Gastroesophageal sphincter (tissue), 4 donors: ENCODE data around the gene RERG. TPM values are rescaled to one million over a fixed set of nuclear protein-coding genes. Genes with fewer than 3 reads are reported as not detected.
A peak's percentile ranks its signal among the peaks of the same experiment; 100 is the strongest.

Experiments used
- ATAC-seq: fragments of 150-250 bp; one replicate; pipeline ENCODE4 v1.9.1; 2016; ENCODE audit warnings: mild to moderate bottlenecking, moderate library complexity
- H3K27ac ChIP-seq, 4 donors: fragments of 200-600 bp; sonication (generic) in 3 of 4; 1 replicate in 3 of 4; 2 replicates in 1 of 4; pipeline ENCODE4 v1.5.1; 2016 to 2019
- H3K27me3 ChIP-seq: fragments of 200-600 bp; sonication (generic); one replicate; pipeline ENCODE4 v1.5.1; 2019
- H3K36me3 ChIP-seq, 2 donors: fragments of 200-600 bp; sonication (generic); one replicate each; pipeline ENCODE4 v1.5.1; 2019; ENCODE audit warnings: control low read depth in 1 of 2
- H3K4me1 ChIP-seq, 3 donors: fragments of 200-600 bp; sonication (generic); 1 replicate in 2 of 3; 2 replicates in 1 of 3; pipeline ENCODE4 v1.5.1; 2016 to 2019; ENCODE audit warnings: control low read depth in 2 of 3
- H3K4me3 ChIP-seq, 2 donors: fragments of 200-600 bp; sonication (generic); one replicate each; pipeline ENCODE4 v1.5.1; 2019; ENCODE audit warnings: mild to moderate bottlenecking in 1 of 2, moderate library complexity in 1 of 2
- H3K9me3 ChIP-seq, 3 donors: fragments of 200-600 bp; sonication (generic); one replicate each; pipeline ENCODE4 v1.5.1; 2017 to 2019; ENCODE audit warnings: control low read depth in 2 of 3
- CTCF ChIP-seq, 4 experiments: fragments of 200-600 bp in 2 of 4; fragments of 450-650 bp in 2 of 4; sonication (generic) in 1 of 4; IDR thresholded peaks; one replicate each; pipeline ENCODE4 v1.5.1; 2017 to 2019; ENCODE audit warnings: antibody characterized with exemption in 4 of 4, mild to moderate bottlenecking in 2 of 4, moderate library complexity in 2 of 4
- EP300 ChIP-seq: sonication (generic); formaldehyde crosslinking; IDR thresholded peaks from one replicate; pipeline ENCODE4 v1.6.1; 2017; ENCODE audit warnings: antibody characterized with exemption, mild to moderate bottlenecking
- POLR2A ChIP-seq, 2 donors: fragments of 450-650 bp; IDR thresholded peaks; one replicate each; pipeline ENCODE4 v1.6.1; 2017; ENCODE audit warnings: antibody characterized with exemption in 2 of 2, mild to moderate bottlenecking in 2 of 2, moderate library complexity in 1 of 2
- POLR2AphosphoS5 ChIP-seq: sonication (generic); formaldehyde crosslinking; IDR thresholded peaks from one replicate; pipeline ENCODE4 v1.6.1; 2017; ENCODE audit warnings: antibody characterized with exemption
- WGBS, 2 donors: methylation state at CpG; one replicate each; pipeline ENCODE4 v1.1.5; 2018; ENCODE audit warnings: low coverage in 1 of 2; 5-methylcytosine and 5-hydroxymethylcytosine counted together
- total RNA-seq, 4 donors: library from RNA; depleted of rRNA; stranded (reverse); fragments of >200 nt; gene quantifications; one replicate each; pipeline ENCODE4 v1.1.0, GENCODE V29; 2016

Gene RERG
- total RNA-seq, 4 donors from 2014 or later: 13.6 to 32.0 (median 19.8) TPM

- H3K4me3 ChIP-seq: no peak overlapping the region
- TF ChIP-seq POLR2AphosphoS5 (no peak), CTCF (IDR thresholded peaks at IDR 0.05) (no peak), POLR2A (IDR thresholded peaks at IDR 0.05) (no peak), EP300 (no peak)
- no peaks in the 10 kb centered on the region for H3K27me3 ChIP-seq
- peaks cover 0 to under 1% (median 0%) of the 10 kb centered on the region in 3 donors for H3K4me1 ChIP-seq
- no peaks in the 10 kb centered on the region for H3K36me3 ChIP-seq
- ATAC-seq: no peak
- no peaks in the 10 kb centered on the region for H3K9me3 ChIP-seq
- H3K27ac ChIP-seq: no peak overlapping the region
- WGBS, 2 donors: 75 to 83% methylated on average over 1 to 6 of the region's 6 CpGs
Measured at GRCh38 chr12:15214851-15215601, 6.2 kb downstream of the RERG start.

GRCh38 chr12:15212930-15213329 is 8.3 kb downstream of the RERG start:
- H3K4me1 ChIP-seq: peaks cover 0 to 14% (median 6%) of the 10 kb centered on the region in 3 donors
- TF ChIP-seq CTCF (IDR thresholded peaks at IDR 0.05) (no peak), EP300 (no peak)
- no peaks in the 10 kb centered on the region for H3K9me3 ChIP-seq
- no peak overlapping the region for H3K4me3 ChIP-seq
- no peaks in the 10 kb centered on the region for H3K36me3 ChIP-seq
- ATAC-seq: no peak
- H3K27ac ChIP-seq: peak overlapping the region in 1 of 4 donors; percentile 4
- no peaks in the 10 kb centered on the region for H3K27me3 ChIP-seq
- WGBS, 2 donors: 70 to 77% methylated on average over 2 of the region's 2 CpGs

- H3K27me3 ChIP-seq: no peaks in the 10 kb centered on the region
- peaks cover 5 to 31% (median 10%) of the 10 kb centered on the region in 3 donors for H3K4me1 ChIP-seq
- ATAC-seq: peak; percentile 59
- H3K9me3 ChIP-seq: no peaks in the 10 kb centered on the region
- no peaks in the 10 kb centered on the region for H3K36me3 ChIP-seq
- TF ChIP-seq CTCF (IDR thresholded peaks at IDR 0.05): no peak
- no peak for TF ChIP-seq POLR2A (IDR thresholded peaks at IDR 0.05)
- no peak for TF ChIP-seq EP300
- TF ChIP-seq POLR2AphosphoS5: peak; percentile 65
- 30 to 47% methylated on average over 1 of the region's 1 CpG for WGBS, 2 donors
- peak overlapping the region; percentile 9 to 67 (median 38) for H3K27ac ChIP-seq
- no peak overlapping the region for H3K4me3 ChIP-seq
Measured at GRCh38 chr12:15209782-15210181, 11.4 kb downstream of the RERG start.

- Histone ChIP-seq H3K36me3 (no peaks in the 10 kb centered on the region), H3K9me3 (no peaks in the 10 kb centered on the region), H3K27me3 (no peaks in the 10 kb centered on the region), H3K27ac (peak overlapping the region; percentile 32 to 59 (median 44)), H3K4me3 (no peak overlapping the region), H3K4me1 (peaks cover 5 to 31% (median 10%) of the 10 kb centered on the region in 3 donors)
- WGBS, 2 donors: 53 to 62% methylated on average over 6 to 7 of the region's 7 CpGs
- no peak for ATAC-seq
- no peak for TF ChIP-seq CTCF (IDR thresholded peaks at IDR 0.05)
- no peak for TF ChIP-seq POLR2AphosphoS5
- no peak for TF ChIP-seq EP300
- no peak for TF ChIP-seq POLR2A (IDR thresholded peaks at IDR 0.05)
Measured at GRCh38 chr12:15208871-15209656, 12.2 kb downstream of the RERG start.
